HG02571 (cell line): ENCODE measurements around the gene SLC35A5.
"Not testable (repeated sequence)": the region's sequence is repeated elsewhere in the genome, so short reads cannot be mapped to it uniquely, and the experiment has no call there.

Experiments
- ATAC-seq: cut with Tn5 transposase; IDR thresholded peaks from one replicate; pipeline ENCODE4 v1.9.1; 2021; ENCODE audit warnings: mild to moderate bottlenecking, moderate library complexity; ENCODE audit not compliant: unreplicated experiment

The SLC35A5 gene, protein sequence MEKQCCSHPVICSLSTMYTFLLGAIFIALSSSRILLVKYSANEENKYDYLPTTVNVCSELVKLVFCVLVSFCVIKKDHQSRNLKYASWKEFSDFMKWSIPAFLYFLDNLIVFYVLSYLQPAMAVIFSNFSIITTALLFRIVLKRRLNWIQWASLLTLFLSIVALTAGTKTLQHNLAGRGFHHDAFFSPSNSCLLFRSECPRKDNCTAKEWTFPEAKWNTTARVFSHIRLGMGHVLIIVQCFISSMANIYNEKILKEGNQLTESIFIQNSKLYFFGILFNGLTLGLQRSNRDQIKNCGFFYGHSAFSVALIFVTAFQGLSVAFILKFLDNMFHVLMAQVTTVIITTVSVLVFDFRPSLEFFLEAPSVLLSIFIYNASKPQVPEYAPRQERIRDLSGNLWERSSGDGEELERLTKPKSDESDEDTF

DNA sequence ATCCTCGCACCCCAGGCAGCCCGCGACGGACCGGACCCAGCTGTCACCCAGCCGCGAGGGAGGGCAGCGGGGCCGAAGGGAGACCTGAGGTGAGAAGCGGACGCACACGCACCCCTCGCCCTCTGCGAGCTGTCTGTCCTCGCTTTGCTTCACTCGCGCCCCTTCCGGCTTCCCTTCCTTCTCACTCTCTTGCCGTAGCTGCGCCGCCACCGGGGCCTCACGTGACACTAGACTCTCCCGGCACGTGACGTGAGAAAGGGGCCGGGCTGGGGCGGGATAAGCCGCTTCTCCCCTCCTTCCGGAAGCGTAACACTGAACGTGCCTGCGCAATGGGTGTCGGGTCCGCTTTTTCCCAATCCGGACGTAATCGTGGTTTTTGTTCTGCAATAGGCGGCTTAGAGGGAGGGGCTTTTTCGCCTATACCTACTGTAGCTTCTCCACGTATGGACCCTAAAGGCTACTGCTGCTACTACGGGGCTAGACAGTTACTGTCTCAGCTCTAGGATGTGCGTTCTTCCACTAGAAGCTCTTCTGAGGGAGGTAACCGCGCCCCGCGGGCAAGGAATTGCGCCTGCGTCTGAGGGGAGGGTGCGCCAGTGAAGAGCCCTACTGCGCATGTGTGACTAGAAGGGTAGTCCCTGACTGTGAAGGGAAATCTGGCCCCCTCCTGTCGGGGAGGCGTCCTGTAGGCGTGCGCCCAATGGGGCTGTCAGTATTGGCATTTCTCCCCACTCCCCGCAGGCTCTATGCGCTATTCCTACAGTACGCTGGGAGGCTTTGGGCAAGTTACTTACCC lies at the start of gene SLC35A5, which contains the start of gene ATG3:
TSS of gene SLC35A5 (plus strand) at position 312 of the 796 bp plus-strand sequence. CDS start 1,359 bp downstream, outside the sequence.
TSS of gene ATG3 (minus strand) at position 229 of the 796 bp plus-strand sequence. CDS start 434 bp downstream, outside the sequence.
- peak; percentile 74 for ATAC-seq

DNA sequence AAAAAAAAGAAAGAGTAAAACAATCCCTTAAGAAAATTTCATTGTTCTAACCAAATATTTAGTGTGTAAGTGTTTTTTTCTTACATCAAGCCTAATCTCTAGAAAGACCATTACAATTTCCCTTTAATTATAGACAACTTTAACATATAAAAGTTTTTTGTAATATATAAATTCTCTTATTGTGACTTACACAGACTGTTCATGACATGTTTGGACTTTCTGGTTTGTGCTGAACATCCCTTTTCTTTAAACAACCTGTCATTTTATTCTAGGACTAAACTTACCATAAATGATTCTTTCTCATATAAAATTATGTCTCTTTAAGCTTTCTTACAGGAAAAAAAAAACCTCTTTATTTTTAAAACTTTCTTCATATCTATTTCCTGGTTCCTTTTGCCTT lies 49.5 kb upstream of the SLC35A5 start:
- no peak for ATAC-seq

DNA sequence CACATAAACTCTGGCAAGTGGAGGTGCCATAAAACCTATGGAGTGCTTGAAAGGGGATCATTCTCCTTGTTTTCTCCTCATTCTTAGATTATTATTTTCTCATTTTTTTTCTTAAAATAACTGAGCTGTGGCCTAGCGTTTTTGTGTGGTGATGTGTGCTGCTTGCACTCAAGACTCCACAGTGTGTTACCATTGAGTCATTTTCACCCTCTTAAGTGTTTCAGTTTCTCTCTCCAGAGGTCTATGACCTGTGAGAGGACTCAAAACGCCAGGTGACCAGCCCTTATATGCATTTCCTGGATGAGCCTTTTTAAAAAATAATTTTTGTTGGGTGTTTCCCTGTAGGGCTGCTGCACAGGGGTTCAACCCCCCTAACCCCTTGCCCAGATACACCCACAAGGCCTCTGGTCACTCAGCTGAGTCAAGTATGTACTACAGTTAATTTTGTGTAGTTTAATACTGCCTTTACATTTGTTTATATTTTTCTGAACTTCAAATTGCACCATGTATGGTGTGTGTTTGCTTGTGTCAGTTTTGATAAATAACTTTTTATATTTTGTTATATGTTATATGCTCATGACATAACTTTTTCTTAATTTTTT lies 47.2 kb upstream of the SLC35A5 start:
- peak; percentile 99 for ATAC-seq

DNA sequence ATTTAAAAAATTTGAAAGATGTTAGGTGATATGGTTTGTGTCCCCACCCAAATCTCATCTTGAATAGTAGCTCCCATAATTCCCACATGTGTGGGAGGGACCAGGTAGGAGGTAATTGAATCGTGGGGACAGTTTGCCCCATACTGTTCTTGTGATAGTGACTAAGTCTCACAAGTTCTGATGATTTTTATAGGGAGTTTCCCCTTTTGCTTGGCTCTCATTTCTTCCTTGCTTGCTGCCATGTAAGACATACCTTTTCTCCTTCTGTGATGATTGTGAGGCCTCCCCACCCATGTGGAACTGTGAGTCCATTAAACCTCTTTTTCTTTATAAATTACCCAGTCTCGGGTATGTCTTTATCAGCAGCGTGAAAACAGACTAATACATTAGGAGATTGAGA lies 42.9 kb upstream of the SLC35A5 start:
- ATAC-seq = not testable (repeated sequence)

DNA sequence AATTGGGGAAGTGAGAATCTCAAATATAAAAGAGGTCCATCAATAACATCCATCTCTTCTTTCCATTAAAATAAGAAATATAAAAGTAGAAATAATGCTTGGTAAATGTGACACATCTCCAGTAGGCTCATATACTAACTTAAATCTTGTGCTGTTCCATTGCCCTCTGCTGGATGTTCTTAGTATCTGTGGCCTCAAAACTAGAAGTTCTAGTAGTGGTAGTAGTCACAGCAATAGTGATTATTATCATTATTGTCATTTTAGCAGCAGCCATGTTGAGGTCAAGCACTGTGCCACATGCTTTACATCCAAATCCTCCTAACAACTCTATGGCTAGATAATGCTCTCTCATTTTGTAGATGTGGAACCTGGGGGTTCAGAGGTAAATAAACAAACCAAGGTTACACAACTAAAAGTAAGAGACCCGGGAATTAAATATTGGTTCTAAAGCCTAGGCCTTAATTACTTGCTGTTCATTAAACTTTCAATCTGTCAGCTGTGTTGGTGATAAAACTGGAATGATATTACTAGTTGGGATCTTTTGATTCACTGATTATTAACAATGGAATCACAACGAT lies 42.3 kb upstream of the SLC35A5 start:
- ATAC-seq = peak; percentile 41

DNA sequence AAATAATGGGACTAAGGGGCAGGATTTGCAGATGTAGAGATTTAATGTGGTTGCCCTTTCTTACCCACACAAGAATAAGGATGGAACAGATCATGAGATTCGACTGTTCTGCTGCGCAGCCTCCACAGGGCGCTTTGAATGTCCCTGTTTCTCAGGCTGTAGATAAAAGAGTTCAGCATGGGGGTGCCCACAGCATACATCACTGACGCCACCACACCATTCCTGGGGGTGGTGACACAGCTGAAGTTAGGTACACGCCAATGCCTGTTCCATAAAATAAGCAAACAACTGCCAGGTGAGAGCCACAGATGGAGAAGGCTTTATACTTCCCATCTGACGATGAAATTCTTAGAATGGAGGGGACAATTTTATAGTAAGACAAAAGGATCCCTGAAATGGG lies 37.7 kb upstream of the SLC35A5 start:
- not testable (repeated sequence) for ATAC-seq

DNA sequence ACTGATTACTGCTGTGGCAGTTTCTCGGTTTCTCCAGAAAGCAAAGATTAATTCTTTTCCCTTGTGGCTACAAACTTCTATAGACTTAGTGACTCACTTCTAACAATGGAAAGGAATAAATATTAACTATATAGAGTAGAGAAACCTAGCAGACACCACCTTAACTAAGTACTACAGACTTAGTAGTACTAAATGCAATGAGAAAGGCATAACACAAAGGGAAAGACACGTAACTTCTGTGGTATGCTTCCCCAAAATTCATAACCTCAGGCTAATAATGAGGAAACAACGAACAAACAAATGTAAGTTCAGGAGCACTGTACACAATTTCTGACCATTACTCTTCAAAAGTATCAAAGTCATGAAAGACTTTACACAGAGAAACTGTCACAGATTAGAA lies 31.3 kb upstream of the SLC35A5 start:
- ATAC-seq = no peak

DNA sequence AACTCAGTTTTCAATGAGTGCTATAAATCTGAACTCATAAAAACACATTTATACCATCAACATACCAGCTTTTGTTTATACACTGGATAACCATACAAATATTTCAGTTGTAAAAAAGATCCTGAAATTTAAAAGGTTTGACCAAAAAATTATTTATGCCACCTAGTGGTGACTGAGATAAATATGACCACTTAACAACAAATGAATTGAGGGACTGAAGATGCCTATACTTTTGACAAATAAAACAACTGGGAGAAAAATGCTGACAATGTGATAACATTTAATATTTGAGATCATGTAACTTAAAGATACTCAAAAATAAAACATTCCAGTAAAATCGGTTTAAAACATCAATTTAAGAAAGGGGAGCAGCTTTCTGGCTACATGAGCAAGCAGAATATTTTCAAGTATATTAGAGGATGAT lies 30.5 kb upstream of the SLC35A5 start:
- ATAC-seq = no peak

DNA sequence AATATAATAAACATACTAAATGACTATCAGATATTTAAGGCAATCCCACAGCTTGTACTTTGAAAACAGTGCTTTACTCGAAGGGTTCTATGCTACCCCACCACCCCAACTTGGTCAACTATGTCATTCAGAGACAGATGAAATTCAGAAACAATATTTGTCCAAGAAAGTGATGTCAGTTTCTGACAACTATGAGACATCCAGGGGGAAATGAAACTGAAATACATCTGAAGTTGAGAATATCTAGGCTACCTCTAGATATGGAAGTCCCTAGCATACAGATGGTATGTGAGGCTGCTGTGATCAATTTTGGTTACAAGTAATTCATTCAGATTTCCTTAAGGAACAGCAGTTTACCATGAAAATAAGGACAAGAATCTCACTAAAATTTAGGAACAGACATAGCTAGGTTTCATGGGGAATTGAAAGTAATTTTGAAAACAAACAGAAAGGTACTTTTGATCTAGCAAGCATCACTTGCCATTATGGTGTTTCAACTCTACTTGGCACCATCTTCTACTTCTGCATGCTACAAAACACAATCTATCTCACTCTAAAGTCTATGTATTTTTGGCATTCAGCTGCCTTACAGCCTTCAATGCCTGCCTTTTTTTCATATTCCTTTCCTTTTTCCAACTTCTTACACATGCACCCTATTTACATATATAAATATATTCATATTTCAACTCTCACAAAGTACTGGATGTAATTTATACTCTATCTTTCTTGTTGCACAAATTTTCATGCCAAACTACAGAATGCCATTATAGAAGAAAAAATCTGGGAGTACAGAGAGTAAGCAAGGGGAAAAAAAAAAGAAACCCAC lies 21.8 kb upstream of the SLC35A5 start:
- peak; percentile 91 for ATAC-seq

DNA sequence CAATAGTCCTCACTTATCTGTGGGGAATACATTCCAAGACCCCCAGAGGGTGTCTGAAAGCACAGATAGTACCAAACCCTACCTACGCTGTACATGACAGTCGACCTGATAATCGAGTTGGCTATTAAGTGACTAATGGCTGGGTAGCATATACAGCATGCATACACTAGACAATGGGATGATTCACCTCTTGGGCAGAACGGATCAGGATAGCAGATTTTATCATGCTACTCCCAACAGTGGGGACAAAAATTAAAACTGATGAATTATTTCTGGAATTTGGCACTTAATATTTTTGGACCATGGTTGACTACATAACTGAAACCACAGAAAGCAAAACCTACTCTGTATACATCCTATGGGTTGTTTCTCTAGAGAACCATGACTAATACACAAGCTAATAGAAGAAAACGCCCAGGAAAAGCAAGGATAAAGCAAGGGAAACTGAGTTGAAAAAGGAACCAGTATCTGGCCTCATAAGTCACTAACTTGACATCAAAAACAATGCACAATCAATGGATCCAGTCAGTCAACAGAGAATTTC lies 15.6 kb upstream of the SLC35A5 start:
- no peak for ATAC-seq

DNA sequence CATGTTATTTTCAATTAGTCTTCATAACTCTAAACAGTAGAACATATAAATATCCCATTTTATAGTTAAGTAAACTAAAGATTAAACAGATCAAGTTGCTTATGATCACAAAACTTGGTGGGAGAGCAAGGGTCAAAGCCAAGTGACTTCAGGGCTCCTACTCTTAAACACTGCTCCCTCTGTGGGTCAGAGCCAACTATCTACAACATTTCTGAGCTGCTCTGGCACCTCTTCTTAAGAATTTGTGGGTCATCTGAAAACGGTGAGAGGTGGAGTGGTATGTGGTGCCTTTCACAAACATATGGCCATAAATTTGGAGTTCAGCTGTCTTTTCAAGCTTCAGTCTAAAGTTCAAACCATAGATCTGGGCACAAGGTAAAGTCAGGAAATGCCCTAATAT lies 11.0 kb upstream of the SLC35A5 start:
- no peak for ATAC-seq

DNA sequence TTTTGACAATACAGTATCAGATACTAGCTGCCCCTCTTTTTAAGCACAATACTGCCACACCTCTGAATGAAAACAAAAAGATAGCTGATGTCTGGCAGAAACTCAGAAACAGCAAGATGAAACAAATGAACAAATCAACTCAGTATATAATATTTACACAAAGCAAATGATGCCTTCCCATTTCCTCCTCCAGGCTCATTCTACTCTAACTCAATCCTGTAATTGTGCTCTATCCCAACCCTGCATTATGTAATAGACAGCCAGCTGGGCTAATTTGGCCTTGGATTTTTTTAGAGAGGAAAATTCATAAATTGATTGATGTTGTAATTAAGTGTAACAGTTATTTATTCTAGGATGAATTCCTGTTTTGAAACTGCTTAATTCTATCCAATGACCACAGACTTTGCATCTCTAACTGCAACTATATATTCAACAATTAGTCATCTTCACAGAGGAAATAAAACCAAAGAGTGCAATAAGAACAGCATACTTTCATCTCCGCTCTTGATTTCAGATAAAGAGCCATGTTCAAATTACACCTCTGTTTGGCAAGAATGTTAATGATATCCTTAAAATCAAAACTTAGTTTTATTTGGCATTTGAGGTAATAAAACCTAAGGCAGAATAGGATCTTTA lies 6.2 kb upstream of the SLC35A5 start:
- no peak for ATAC-seq

DNA sequence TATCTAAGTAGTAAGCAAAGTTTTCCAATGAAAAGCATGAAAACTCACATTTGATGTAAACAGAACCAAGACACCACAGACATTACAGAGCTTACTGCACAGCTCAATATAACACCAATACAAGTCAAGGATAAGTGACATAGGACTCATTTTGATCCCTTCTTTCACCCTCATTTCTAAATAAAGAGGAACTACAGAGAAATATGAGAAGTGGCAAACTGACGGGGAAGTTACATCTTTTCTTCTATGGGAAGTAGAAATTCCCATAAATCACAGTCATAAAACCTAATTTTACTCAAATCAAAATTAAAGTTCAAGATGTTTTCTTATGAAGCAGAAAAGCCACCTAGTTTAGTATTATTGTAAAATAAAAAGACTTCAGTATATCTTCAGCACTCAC lies 3.9 kb upstream of the SLC35A5 start:
- no peak for ATAC-seq

DNA sequence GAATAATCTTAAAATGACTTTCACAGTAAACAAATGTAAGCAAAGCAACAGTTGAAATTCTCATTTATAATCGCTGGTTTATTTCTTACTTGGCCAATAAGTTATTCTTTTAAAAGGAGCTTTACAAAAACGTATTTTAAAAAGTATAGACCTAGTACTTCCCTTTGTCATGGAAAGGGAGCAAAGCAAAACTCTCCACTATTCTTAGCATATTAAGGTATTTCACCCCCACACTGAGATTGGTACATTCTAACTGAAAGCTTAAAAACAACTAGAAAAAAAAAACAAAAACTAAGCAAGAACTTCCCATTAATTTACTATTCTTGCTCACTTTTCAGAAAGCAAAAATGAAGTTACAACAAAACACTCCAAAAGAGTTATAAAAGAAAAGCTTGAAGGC lies 1.5 kb upstream of the SLC35A5 start:
- no peak for ATAC-seq

DNA sequence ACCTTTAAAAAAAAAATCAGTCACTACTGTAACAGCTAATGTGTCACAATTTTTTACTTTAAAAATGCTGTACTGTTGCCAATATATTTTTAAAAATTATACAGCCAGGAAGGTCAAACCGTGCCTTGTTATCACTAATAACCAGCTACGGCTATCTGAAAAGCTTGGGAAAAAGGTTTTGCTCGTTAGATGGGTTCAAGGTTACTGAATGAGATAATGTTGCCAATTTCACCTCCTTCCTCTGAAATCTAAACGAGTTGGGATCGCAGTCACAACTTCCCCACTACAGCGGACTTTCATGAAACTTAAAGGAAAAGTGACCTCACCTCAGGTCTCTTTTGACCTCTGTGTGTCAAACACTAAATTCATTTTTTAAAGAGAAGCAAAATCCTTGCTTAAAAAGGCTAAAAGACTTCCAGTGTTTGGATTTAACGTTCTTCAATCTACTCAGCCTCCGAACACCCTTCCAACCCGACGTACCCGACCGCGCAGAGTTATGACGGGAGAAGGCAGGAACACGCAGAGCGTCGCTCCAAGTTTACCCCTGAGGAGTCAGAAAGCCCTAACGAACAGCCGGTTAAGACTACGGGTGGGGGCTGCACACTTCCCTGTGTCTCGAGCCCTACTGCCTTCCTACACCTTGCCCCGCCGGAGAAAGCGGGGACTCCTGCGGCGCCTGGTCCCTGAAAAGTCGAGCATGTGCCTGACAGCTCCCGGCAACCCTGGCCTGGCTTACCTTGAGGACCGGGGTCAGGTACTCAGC lies 943 bp upstream of the SLC35A5 start:
- peak; percentile 29 for ATAC-seq

DNA sequence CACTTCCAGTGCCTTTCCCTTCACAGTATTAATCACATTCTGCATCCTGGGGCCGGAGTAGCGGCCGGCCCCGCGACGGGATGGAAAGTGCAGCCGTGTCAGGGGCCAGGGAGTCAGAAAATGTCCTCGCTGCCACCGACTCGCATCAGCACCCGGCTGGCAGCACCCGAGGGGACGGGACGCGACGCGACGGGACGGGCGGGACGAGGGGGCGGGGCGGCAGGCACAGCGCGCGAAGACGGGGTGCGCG lies 436 bp upstream of the SLC35A5 start:
- peak; percentile 51 for ATAC-seq

DNA sequence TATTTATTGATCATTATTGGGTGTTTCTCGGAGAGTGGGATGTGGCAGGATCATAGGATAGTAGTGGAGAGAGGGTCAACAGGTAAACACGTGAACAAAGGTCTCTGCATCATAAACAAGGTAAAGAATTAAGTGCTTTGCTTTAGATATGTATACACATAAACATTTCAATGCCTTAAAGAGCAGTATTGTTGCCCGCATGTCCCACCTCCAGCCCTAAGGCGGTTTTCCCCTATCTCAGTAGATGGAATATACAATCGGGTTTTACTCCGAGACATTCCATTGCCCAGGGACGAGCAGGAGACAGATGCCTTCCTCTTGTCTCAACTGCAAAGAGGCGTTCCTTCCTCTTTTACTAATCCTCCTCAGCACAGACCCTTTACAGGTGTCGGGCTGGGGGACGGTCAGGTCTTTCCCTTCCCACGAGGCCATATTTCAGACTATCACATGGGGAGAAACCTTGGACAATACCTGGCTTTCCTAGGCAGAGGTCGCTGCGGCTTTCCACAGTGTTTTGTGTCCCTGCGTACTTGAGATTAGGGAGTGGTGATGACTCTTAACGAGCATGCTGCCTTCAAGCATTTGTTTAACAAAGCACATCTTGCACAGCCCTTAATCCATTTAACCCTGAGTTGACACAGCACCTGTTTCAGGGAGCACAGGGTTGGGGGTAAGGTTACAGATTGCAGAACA lies 2.5 kb downstream of the SLC35A5 start:
- ATAC-seq = not testable (repeated sequence)

DNA sequence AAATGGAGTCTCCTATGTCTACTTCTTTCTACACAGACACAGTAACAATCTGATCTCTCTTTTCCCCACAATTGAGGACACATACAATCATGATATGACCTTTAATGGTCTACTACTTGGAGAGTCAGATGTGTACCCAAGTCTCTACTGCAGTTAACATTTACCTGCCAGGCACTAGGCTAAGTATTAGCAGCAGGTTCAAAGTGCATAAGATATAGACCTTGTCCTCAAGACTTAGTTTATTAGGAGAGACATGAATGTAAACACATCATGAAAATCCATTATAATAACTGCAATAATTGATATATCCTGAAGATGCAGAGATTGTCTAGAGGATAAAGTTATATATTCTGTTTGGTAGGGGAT lies 3.1 kb downstream of the SLC35A5 start:
- no peak for ATAC-seq

DNA sequence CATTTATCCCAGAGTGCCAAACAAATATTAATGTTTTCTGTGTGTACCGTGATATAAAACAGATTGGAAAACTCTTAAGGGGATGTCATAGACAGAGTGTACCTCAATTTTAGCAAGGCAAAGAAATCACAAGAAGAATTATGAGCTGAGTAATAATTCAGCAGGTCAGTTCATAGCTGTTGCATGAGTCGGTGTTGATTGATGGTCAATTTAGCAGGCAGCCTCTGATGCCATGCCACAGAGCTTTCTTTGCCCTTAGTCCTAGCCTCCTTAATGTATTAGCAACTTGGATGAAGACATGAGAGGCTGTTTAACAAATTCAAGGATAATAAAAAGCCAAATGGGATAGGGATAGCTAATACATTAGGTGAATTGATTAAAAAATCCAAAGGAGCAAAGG lies 6.8 kb downstream of the SLC35A5 start:
- ATAC-seq = no peak
